ENCODE results near the gene DPM3.
"Not testable (repeated sequence)": the region's sequence is repeated elsewhere in the genome, so short reads cannot be mapped to it uniquely, and the experiment has no call there.

DPM3 gene

DNA sequence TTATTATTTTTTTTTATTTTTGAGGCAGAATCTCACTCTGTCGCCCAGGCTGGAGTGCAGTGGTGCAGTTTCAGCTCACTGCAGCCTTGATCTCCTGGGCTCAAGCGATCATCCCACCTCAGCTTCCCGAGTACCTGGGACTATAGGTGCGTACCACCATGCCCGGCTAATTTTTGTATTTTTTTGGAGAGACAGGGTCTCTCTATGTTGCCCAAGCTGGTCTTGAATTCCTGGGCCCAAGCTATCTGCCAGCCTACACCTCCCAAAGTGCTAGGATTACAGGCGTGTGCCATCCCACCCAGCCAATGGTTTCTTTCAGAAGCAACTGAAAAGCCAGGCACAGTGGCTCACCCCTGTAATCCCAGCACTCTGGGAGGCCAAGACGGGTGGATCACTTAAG, 30.5 kb upstream of the DPM3 start:
- in situ Hi-C loops (cut with HindIII; ENCODE audit: low sequenced_read_pairs), result no loop called here
- TF ChIP-seq, protein P1, sequence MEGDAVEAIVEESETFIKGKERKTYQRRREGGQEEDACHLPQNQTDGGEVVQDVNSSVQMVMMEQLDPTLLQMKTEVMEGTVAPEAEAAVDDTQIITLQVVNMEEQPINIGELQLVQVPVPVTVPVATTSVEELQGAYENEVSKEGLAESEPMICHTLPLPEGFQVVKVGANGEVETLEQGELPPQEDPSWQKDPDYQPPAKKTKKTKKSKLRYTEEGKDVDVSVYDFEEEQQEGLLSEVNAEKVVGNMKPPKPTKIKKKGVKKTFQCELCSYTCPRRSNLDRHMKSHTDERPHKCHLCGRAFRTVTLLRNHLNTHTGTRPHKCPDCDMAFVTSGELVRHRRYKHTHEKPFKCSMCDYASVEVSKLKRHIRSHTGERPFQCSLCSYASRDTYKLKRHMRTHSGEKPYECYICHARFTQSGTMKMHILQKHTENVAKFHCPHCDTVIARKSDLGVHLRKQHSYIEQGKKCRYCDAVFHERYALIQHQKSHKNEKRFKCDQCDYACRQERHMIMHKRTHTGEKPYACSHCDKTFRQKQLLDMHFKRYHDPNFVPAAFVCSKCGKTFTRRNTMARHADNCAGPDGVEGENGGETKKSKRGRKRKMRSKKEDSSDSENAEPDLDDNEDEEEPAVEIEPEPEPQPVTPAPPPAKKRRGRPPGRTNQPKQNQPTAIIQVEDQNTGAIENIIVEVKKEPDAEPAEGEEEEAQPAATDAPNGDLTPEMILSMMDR (IDR thresholded peaks at IDR 0.05; ENCODE audit: low read depth, low read length, missing control alignments), result no peak
- DNase-seq (ENCODE audit: low read depth), result no peak
- no peak overlapping the region for H3K4me3 ChIP-seq (ENCODE audit: low read depth, low read length)

GRCh38 chr1:155170101-155170785, 29.9 kb upstream of the DPM3 start:
- in situ Hi-C loops (cut with HindIII; ENCODE audit: low sequenced_read_pairs), result no loop called here
- no peak for DNase-seq (ENCODE audit: low read depth)
- TF ChIP-seq, protein P1 (IDR thresholded peaks at IDR 0.05; ENCODE audit: low read depth, low read length, missing control alignments), result no peak
- H3K4me3 ChIP-seq (ENCODE audit: low read depth, low read length), result no peak overlapping the region

DNA sequence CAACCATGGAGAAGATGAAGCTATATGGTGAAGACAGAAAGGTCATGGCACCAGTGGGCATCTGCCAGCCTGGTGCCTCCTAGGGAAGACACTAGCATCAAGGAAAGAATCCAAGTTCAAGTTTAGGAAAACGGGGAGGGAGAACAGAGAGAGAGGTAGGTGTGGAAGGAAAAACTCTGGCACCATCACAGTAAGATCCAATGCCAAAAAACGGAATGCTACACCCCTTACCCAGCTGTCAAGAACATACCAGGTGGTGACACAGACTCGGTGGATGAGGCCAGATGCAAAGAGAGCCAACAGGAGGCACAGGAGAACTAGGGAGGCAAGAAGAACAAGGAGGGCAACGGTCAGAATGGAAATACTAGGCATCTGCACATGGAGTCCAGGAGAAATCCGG, 29.2 kb upstream of the DPM3 start:
- no peak for DNase-seq (ENCODE audit: low read depth)
- in situ Hi-C loops (cut with HindIII; ENCODE audit: low sequenced_read_pairs), result loop anchor here (5.0 to 10.0 kb wide), 2 partner anchors 57 to 75 kb away; no protein-coding TSS in a partner anchor
- H3K4me3 ChIP-seq (ENCODE audit: low read depth, low read length), result no peak overlapping the region
- TF ChIP-seq, protein P1 (IDR thresholded peaks at IDR 0.05; ENCODE audit: low read depth, low read length, missing control alignments), result no peak

GRCh38 chr1:155168456-155169210, 28.3 kb upstream of the DPM3 start:
- no peak overlapping the region for H3K4me3 ChIP-seq (ENCODE audit: low read depth, low read length)
- in situ Hi-C loops (cut with HindIII; ENCODE audit: low sequenced_read_pairs), result loop anchor here (5.0 to 10.0 kb wide), 2 partner anchors 56 to 74 kb away; no protein-coding TSS in a partner anchor
- DNase-seq (ENCODE audit: low read depth), result no peak
- TF ChIP-seq, protein P1 (IDR thresholded peaks at IDR 0.05; ENCODE audit: low read depth, low read length, missing control alignments), result no peak

- in situ Hi-C loops (cut with HindIII; ENCODE audit: low sequenced_read_pairs), result loop anchor here (5.0 to 10.0 kb wide), 2 partner anchors 56 to 73 kb away; no protein-coding TSS in a partner anchor
- H3K4me3 ChIP-seq (ENCODE audit: low read depth, low read length); DNase-seq (ENCODE audit: low read depth): not testable (repeated sequence)
Measured at GRCh38 chr1:155168105-155168445, 27.7 kb upstream of the DPM3 start.

- H3K4me3 ChIP-seq (ENCODE audit: low read depth, low read length), result peak overlapping the region; percentile 9
- in situ Hi-C loops (cut with HindIII; ENCODE audit: low sequenced_read_pairs), result loop anchor here (5.0 to 10.0 kb wide), 2 partner anchors 55 to 73 kb away; no protein-coding TSS in a partner anchor
- peak; percentile 70 for DNase-seq (ENCODE audit: low read depth)
- TF ChIP-seq, protein P1 (IDR thresholded peaks at IDR 0.05; ENCODE audit: low read depth, low read length, missing control alignments), result peak; percentile 90
Measured at GRCh38 chr1:155167166-155168104, 27.1 kb upstream of the DPM3 start.

All from astrocyte of the cerebellum (primary cell).